NCI-H1417 (cell line): ENCODE data around the gene HABP2.

ENCODE experiments used
- DNase-seq, 3 experiments: peaks; one replicate each; lab custom pipeline; 2025; lab: John Stamatoyannopoulos, UW

Gene HABP2

GRCh38 chr10:113631684-113632367 is 79.0 kb downstream of the HABP2 start:
- peak; percentile 1 to 28 (median 12) for DNase-seq
